NCI-H2107 (cell line): ENCODE measurements around the gene TENM4.
"Not testable (repeated sequence)": the region's sequence is repeated elsewhere in the genome, so short reads cannot be mapped to it uniquely, and the experiment has no call there.

ENCODE experiments used
- DNase-seq: peaks from one replicate; lab custom pipeline; 2025; lab: John Stamatoyannopoulos, UW

Gene TENM4

GRCh38 chr11:78840200-78840599 lies 600.6 kb downstream of the TENM4 start:
- no peak for DNase-seq

- no peak for DNase-seq
Observed at GRCh38 chr11:78838417-78838816, 602.4 kb downstream of the TENM4 start.

GRCh38 chr11:78835646-78836045 lies 605.2 kb downstream of the TENM4 start:
- no peak for DNase-seq

GRCh38 chr11:78834886-78835285 lies 605.9 kb downstream of the TENM4 start:
- no peak for DNase-seq

- no peak for DNase-seq
Observed at GRCh38 chr11:78833237-78833636, 607.6 kb downstream of the TENM4 start.

GRCh38 chr11:78832226-78832947 lies 608.4 kb downstream of the TENM4 start:
- DNase-seq: no peak

- DNase-seq: no peak
Observed at GRCh38 chr11:78831571-78831970, 609.3 kb downstream of the TENM4 start.

- no peak for DNase-seq
Observed at GRCh38 chr11:78830277-78830819, 610.5 kb downstream of the TENM4 start.

GRCh38 chr11:78829146-78829545 lies 611.7 kb downstream of the TENM4 start:
- no peak for DNase-seq

- no peak for DNase-seq
Observed at GRCh38 chr11:78828676-78829075, 612.2 kb downstream of the TENM4 start.

GRCh38 chr11:78827291-78827690 lies 613.5 kb downstream of the TENM4 start:
- DNase-seq: not testable (repeated sequence)

- no peak for DNase-seq
Observed at GRCh38 chr11:78825591-78826020, 615.2 kb downstream of the TENM4 start.

GRCh38 chr11:78823588-78823987 lies 617.2 kb downstream of the TENM4 start:
- DNase-seq: no peak

- DNase-seq: no peak
Observed at GRCh38 chr11:78822931-78823423, 617.9 kb downstream of the TENM4 start.

GRCh38 chr11:78821371-78822306 lies 619.2 kb downstream of the TENM4 start:
- no peak for DNase-seq

GRCh38 chr11:78820741-78821140 lies 620.1 kb downstream of the TENM4 start:
- DNase-seq: no peak

- no peak for DNase-seq
Observed at GRCh38 chr11:78818201-78818600, 622.6 kb downstream of the TENM4 start.

GRCh38 chr11:78815831-78816230 lies 625.0 kb downstream of the TENM4 start:
- no peak for DNase-seq

GRCh38 chr11:78812513-78813293 lies 628.1 kb downstream of the TENM4 start:
- no peak for DNase-seq

GRCh38 chr11:78810559-78811009 lies 630.2 kb downstream of the TENM4 start:
- no peak for DNase-seq

- no peak for DNase-seq
Observed at GRCh38 chr11:78809931-78810541, 630.8 kb downstream of the TENM4 start.
